Psoas muscle (tissue), 8 donors: ENCODE measurements around the gene ELAVL2. TPM values are rescaled to one million over a fixed set of nuclear protein-coding genes. Genes with fewer than 3 reads are reported as not detected.
A peak's percentile ranks its signal among the peaks of the same experiment; 100 is the strongest.

Experiments used
- ATAC-seq, 4 donors: fragments of 200-7000 bp; cut with Tn5 transposase; one replicate each; pipeline ENCODE4 v1.9.1; 2020; ENCODE audit warnings: moderate library complexity in 3 of 4, mild to moderate bottlenecking in 2 of 4
- DNase-seq, 2 donors: peaks; one replicate each; pipeline ENCODE4 v3.0.0-alpha.2; 2020
- H3K27ac ChIP-seq: fragments of 200-600 bp; one replicate; pipeline ENCODE4 v1.8.0; 2022
- H3K27me3 ChIP-seq, 3 donors: fragments of 200-600 bp in 1 of 3; one replicate each; pipeline versions ENCODE4 v1.6.1 to v1.8.0; 2013 to 2022; ENCODE audit warnings: low read length in 2 of 3, mild to moderate bottlenecking in 2 of 3, moderate library complexity in 1 of 3; ENCODE audit not compliant: insufficient read depth in 3 of 3
- H3K36me3 ChIP-seq, 2 donors: fragments of 200-600 bp in 1 of 2; one replicate each; pipeline versions ENCODE4 v1.6.1 to v1.8.0; 2013 to 2022; ENCODE audit warnings: low read depth in 1 of 2, mild to moderate bottlenecking in 1 of 2, moderate library complexity in 1 of 2; ENCODE audit not compliant: insufficient read depth in 1 of 2
- H3K4me1 ChIP-seq: fragments of 200-600 bp; one replicate; pipeline ENCODE4 v1.8.0; 2022
- H3K4me3 ChIP-seq: fragments of 200-600 bp; one replicate; pipeline ENCODE4 v1.8.0; 2022; ENCODE audit warnings: mild to moderate bottlenecking
- H3K9me3 ChIP-seq: fragments of 200-600 bp; one replicate; pipeline ENCODE4 v1.8.0; 2022
- WGBS, 3 donors: extraction: QIAGEN DNeasy Blood & Tissue Kit; methylation state at CpG; one replicate each; pipeline versions ENCODE4 v1.1.6 to v1.1.7; 2013; 5-methylcytosine and 5-hydroxymethylcytosine counted together
- intact Hi-C, 2 donors: fragments of 100-400 bp; cut with DNase I; formaldehyde crosslinking; loops; one replicate each; pipeline versions ENCODE4 v1.11.0 to v1.14.2; 2022
- polyA plus RNA-seq, 3 donors: library from polyadenylated mRNA; stranded (reverse); fragments of 200-250 nt; gene quantifications; one replicate each; pipeline ENCODE4 v1.2.3, GENCODE V29; 2013
- total RNA-seq, 4 donors: library from RNA; stranded (reverse); fragmentation: NEBNext Ultra II Directional in 2 of 4; extraction: Animal tissue kit (Norgen Biotek cat#: 25700) in 2 of 4; gene quantifications; one replicate each; pipeline versions ENCODE4 v1.2.1 to v1.2.4, GENCODE V29; 2021 to 2023
- TF ChIP-seq, protein P1 (sequence below): fragments of 200-600 bp; IDR thresholded peaks from one replicate; pipeline ENCODE4 v1.8.0; 2022; ENCODE audit warnings: antibody characterized with exemption
- donor health status: healthy with polysubstance abuse.
- donor health status: DM: no; HTN: no; CAD: no; lungs with moderate emphysema.
- donor health status: Bipolar disorder and iron deficiency.
- donor health status: healthy.
- donor health status: DM: yes; HTN: yes; CAD: no.
- donor health status: DM: no; HTN: no; CAD: no.
- donor health status: DM: no; HTN: no; CAD: no.
- donor health status: DM: yes; HTN: yes; CAD: no.

Gene ELAVL2
- total and polyA plus RNA-seq, 7 donors = 0.03 to 0.32 (median 0.04) TPM; not detected in 4

- H3K27me3 ChIP-seq = peaks cover 0 to 13% (median 8%) of the 10 kb centered on the region in 3 donors
- H3K9me3 ChIP-seq = no peaks in the 10 kb centered on the region
- no peaks in the 10 kb centered on the region for H3K36me3 ChIP-seq
- TF ChIP-seq, protein P1, sequence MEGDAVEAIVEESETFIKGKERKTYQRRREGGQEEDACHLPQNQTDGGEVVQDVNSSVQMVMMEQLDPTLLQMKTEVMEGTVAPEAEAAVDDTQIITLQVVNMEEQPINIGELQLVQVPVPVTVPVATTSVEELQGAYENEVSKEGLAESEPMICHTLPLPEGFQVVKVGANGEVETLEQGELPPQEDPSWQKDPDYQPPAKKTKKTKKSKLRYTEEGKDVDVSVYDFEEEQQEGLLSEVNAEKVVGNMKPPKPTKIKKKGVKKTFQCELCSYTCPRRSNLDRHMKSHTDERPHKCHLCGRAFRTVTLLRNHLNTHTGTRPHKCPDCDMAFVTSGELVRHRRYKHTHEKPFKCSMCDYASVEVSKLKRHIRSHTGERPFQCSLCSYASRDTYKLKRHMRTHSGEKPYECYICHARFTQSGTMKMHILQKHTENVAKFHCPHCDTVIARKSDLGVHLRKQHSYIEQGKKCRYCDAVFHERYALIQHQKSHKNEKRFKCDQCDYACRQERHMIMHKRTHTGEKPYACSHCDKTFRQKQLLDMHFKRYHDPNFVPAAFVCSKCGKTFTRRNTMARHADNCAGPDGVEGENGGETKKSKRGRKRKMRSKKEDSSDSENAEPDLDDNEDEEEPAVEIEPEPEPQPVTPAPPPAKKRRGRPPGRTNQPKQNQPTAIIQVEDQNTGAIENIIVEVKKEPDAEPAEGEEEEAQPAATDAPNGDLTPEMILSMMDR = no peak
- DNase-seq (no peak), ATAC-seq (no peak)
- intact Hi-C loops = no loop called here
- no peak overlapping the region for H3K4me3 ChIP-seq
- no peak overlapping the region for H3K27ac ChIP-seq
- no peaks in the 10 kb centered on the region for H3K4me1 ChIP-seq
- 69 to 71% (median 71%) methylated on average over 5 of the region's 5 CpGs for WGBS, 3 donors
These were observed 11.0 kb upstream of the ELAVL2 start for GRCh38 chr9:23837038-23837437.

GRCh38 chr9:23830929-23831730, 5.1 kb upstream of the ELAVL2 start:
- H3K4me3 ChIP-seq = no peak overlapping the region
- H3K27ac ChIP-seq = no peak overlapping the region
- H3K9me3 ChIP-seq = no peaks in the 10 kb centered on the region
- intact Hi-C loops = no loop called here
- no peaks in the 10 kb centered on the region for H3K4me1 ChIP-seq
- DNase-seq = peak in 1 of 2 donors; percentile 18
- no peaks in the 10 kb centered on the region for H3K36me3 ChIP-seq
- H3K27me3 ChIP-seq = peaks cover 4 to 67% (median 5%) of the 10 kb centered on the region in 3 donors
- TF ChIP-seq, protein P1 = no peak
- 2 to 4% (median 3%) methylated on average over 28 of the region's 28 CpGs for WGBS, 3 donors
- ATAC-seq = no peak

GRCh38 chr9:23830476-23830805, 4.4 kb upstream of the ELAVL2 start:
- Histone ChIP-seq H3K27me3 (peaks cover 4 to 74% (median 5%) of the 10 kb centered on the region in 3 donors), H3K27ac (no peak overlapping the region), H3K36me3 (no peaks in the 10 kb centered on the region), H3K4me1 (no peaks in the 10 kb centered on the region), H3K4me3 (no peak overlapping the region), H3K9me3 (no peaks in the 10 kb centered on the region)
- no peak for DNase-seq
- 11 to 20% (median 12%) methylated on average over 5 of the region's 5 CpGs for WGBS, 3 donors
- ATAC-seq = no peak
- intact Hi-C loops = no loop called here
- TF ChIP-seq, protein P1 = no peak

DNA sequence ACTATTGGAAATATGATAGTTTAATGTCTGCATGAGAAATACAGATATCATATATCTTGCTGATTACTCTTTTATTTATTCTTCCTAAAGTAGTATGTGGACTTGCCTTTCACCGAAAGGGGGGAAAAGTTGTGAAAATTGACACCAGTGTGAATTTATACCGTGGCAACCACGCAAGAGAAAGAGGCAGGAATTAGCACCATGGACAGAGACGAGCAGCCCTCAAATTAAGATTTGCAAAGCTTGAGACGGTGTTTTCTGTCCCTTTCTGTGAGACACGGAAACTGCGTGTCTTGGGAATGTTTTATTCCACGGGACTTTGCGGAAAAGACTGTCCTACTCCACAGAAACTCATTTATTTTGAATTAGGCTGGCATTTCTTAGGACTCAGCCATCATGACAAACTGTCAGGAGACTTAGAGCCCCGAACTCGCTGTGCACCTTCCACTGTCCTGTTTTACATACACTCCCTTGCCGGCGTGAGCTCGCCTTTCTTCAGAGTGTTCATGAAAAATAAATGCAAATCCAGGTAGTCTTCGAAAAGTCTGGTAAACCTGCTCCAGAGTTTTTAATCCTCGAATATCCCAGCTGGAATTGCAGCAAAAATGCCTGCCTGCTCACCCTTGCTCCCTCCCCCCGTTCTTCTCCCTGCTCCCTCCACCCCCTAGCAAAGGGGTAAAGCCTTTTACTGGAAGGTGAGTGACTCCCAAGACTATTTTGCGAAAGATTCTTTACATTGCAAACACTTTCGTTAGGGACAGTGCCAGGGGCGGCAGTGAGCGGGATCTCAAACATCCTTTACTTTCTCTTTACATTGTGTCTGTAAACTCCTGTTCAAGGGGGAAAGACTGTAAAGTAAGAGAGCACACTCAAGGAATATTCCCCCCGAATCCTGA, 3.8 kb upstream of the ELAVL2 start:
- H3K4me1 ChIP-seq = no peaks in the 10 kb centered on the region
- no peaks in the 10 kb centered on the region for H3K36me3 ChIP-seq
- H3K4me3 ChIP-seq = no peak overlapping the region
- WGBS, 3 donors = 2 to 3% (median 2%) methylated on average over 22 of the region's 22 CpGs
- no peak for DNase-seq
- peaks cover 4 to 79% (median 9%) of the 10 kb centered on the region in 3 donors for H3K27me3 ChIP-seq
- no peaks in the 10 kb centered on the region for H3K9me3 ChIP-seq
- H3K27ac ChIP-seq = no peak overlapping the region
- intact Hi-C loops = loop anchor here in 1 of 2 donors (10.0 kb wide), 1 partner anchor 245 kb away; no protein-coding TSS in a partner anchor
- ATAC-seq = no peak
- TF ChIP-seq, protein P1 = no peak
